ENCODE results near the gene CAPG.
A peak's percentile ranks its signal among the peaks of the same experiment; 100 is the strongest.
"Not testable (repeated sequence)": the region's sequence is repeated elsewhere in the genome, so short reads cannot be mapped to it uniquely, and the experiment has no call there.

CAPG gene

GRCh38 chr2:85420536-85421259 lies 10.5 kb upstream of the CAPG start:
- peak; percentile 97 for DNase-seq

GRCh38 chr2:85419009-85419675 lies 9.0 kb upstream of the CAPG start:
- no peak for DNase-seq

GRCh38 chr2:85418132-85419008 lies 8.2 kb upstream of the CAPG start, which contains the start of gene SH2D6:
SH2D6 (plus strand) TSS chr2:85418714; CDS start chr2:85429466, 10,752 bp downstream.
- DNase-seq: peak; percentile 94

- no peak for DNase-seq
Measured at GRCh38 chr2:85415980-85416650, 5.9 kb upstream of the CAPG start.

- no peak for DNase-seq
Measured at GRCh38 chr2:85414761-85415553, 4.8 kb upstream of the CAPG start.

- DNase-seq: not testable (repeated sequence)
Measured at GRCh38 chr2:85414421-85414759, 4.2 kb upstream of the CAPG start.

GRCh38 chr2:85413592-85414420 lies 3.6 kb upstream of the CAPG start:
- DNase-seq: peak; percentile 80

- DNase-seq: no peak
Measured at GRCh38 chr2:85411405-85411748, 1.2 kb upstream of the CAPG start.

- DNase-seq: no peak
Measured at GRCh38 chr2:85410584-85411404, 628 bp upstream of the CAPG start.

GRCh38 chr2:85405201-85406059 lies 4.7 kb downstream of the CAPG start:
- DNase-seq: no peak

GRCh38 chr2:85401844-85402243 lies 8.3 kb downstream of the CAPG start:
- peak; percentile 34 for DNase-seq

GRCh38 chr2:85401464-85401805 lies 8.7 kb downstream of the CAPG start:
- no peak for DNase-seq

GRCh38 chr2:85400541-85401463 lies 9.4 kb downstream of the CAPG start:
- DNase-seq: peak; percentile 37

GRCh38 chr2:85400023-85400422 lies 10.1 kb downstream of the CAPG start:
- DNase-seq: no peak

GRCh38 chr2:85399183-85399455 lies 11.0 kb downstream of the CAPG start:
- no peak for DNase-seq

- no peak for DNase-seq
Measured at GRCh38 chr2:85398426-85399182, 11.6 kb downstream of the CAPG start.

- no peak for DNase-seq
Measured at GRCh38 chr2:85397925-85398331, 12.2 kb downstream of the CAPG start.
